ENCODE measurements around the gene RPL22L1.

DNA sequence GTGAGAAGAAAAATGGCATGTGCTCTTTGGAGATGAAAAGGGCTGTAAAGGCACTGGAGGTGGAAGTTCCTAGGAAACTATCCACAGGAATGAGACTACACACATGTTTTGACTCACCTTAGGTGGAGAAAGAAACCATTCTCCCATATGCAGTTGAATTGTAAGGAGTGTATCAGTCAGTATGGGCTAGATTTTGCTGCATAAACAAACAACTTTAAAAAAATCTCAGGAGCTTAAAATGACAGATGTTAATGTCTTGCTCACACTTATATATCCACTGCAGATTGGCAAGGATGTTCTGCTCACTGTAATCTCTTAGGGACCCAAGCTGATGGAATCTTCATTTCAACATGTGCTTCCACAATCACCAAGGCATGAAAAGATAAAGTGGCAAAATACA lies 25.6 kb downstream of the RPL22L1 start:
- TF ChIP-seq, protein P1, sequence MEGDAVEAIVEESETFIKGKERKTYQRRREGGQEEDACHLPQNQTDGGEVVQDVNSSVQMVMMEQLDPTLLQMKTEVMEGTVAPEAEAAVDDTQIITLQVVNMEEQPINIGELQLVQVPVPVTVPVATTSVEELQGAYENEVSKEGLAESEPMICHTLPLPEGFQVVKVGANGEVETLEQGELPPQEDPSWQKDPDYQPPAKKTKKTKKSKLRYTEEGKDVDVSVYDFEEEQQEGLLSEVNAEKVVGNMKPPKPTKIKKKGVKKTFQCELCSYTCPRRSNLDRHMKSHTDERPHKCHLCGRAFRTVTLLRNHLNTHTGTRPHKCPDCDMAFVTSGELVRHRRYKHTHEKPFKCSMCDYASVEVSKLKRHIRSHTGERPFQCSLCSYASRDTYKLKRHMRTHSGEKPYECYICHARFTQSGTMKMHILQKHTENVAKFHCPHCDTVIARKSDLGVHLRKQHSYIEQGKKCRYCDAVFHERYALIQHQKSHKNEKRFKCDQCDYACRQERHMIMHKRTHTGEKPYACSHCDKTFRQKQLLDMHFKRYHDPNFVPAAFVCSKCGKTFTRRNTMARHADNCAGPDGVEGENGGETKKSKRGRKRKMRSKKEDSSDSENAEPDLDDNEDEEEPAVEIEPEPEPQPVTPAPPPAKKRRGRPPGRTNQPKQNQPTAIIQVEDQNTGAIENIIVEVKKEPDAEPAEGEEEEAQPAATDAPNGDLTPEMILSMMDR (conservative IDR thresholded peaks at IDR 0.05; ENCODE audit: low read depth, low read length): no peak
- no peak for TF ChIP-seq RAD21 (IDR thresholded peaks at IDR 0.05; ENCODE audit: low read length)
- TF ChIP-seq MXI1 (IDR thresholded peaks at IDR 0.05; ENCODE audit: borderline replicate concordance, low read depth, low read length): no peak
- no peak for TF ChIP-seq ELK1 (IDR thresholded peaks at IDR 0.05; ENCODE audit: borderline replicate concordance, low read depth, low read length)
- TF ChIP-seq BHLHE40 (IDR thresholded peaks at IDR 0.05; ENCODE audit: low read depth, low read length): no peak
- TF ChIP-seq, protein P2, sequence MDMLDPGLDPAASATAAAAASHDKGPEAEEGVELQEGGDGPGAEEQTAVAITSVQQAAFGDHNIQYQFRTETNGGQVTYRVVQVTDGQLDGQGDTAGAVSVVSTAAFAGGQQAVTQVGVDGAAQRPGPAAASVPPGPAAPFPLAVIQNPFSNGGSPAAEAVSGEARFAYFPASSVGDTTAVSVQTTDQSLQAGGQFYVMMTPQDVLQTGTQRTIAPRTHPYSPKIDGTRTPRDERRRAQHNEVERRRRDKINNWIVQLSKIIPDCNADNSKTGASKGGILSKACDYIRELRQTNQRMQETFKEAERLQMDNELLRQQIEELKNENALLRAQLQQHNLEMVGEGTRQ (IDR thresholded peaks at IDR 0.05; ENCODE audit: low read depth, low read length): no peak
- no peak for TF ChIP-seq MAZ (IDR thresholded peaks at IDR 0.05; ENCODE audit: borderline replicate concordance, low read depth, low read length)
